T-cell (primary cell): Measurements from ENCODE around the gene B4GALT1. TPM values are rescaled to one million over a fixed set of nuclear protein-coding genes. Genes with fewer than 3 reads are reported as not detected.

Source experiments
- ATAC-seq, 4 experiments: fragments of 200-7000 bp in 3 of 4; fragments of 150-1000 bp in 1 of 4; cut with Tn5 transposase; replicated peaks in 1 of 4; 1 replicate in 3 of 4; 2 replicates in 1 of 4; pipeline ENCODE4 v1.10.0; 2021; ENCODE audit warnings: moderate library complexity in 3 of 4, mild to moderate bottlenecking in 2 of 4, moderate number of reproducible peaks in 1 of 4
- CTCF ChIA-PET, 2 donors: fragments of 300-600 bp; sonication (Branson Sonifier 250); formaldehyde crosslinking; loops; one replicate each; lab custom pipeline; 2022; ENCODE audit warnings: antibody characterized with exemption in 2 of 2; lab: Charles Lee
- POLR2A ChIA-PET, 2 donors: fragments of 300-600 bp; sonication (Branson Sonifier 250); formaldehyde crosslinking; loops; one replicate each; lab custom pipeline; 2022; ENCODE audit warnings: antibody characterized with exemption in 2 of 2; lab: Charles Lee
- DNase-seq, 35 experiments: peaks; one replicate each; pipeline versions ENCODE4 v3.0.0 to v3.0.0-alpha.2; 2013 to 2023
- H3K27ac ChIP-seq: one replicate; pipeline ENCODE4 v1.5.1; 2013; ENCODE audit warnings: low read length
- H3K27me3 ChIP-seq, 2 experiments: replicated peaks in 1 of 2; 1 replicate in 1 of 2; 2 replicates in 1 of 2; pipeline versions ENCODE4 v1.6.1 to v1.7.0; 2013; ENCODE audit warnings: low read length in 1 of 2, mixed read lengths in 1 of 2; ENCODE audit not compliant: control insufficient read depth in 2 of 2, insufficient read depth in 2 of 2; ENCODE audit errors: extremely low read depth in 1 of 2
- H3K36me3 ChIP-seq, 2 donors: 1 replicate in 1 of 2; 2 replicates in 1 of 2; pipeline versions ENCODE4 v1.6.1 to v1.7.0; 2013; ENCODE audit warnings: low read length in 1 of 2; ENCODE audit not compliant: control insufficient read depth in 2 of 2, insufficient read depth in 1 of 2; ENCODE audit errors: extremely low read depth in 1 of 2
- H3K4me1 ChIP-seq, 2 experiments: 1 replicate in 1 of 2; 2 replicates in 1 of 2; pipeline versions ENCODE4 v1.6.1 to v1.7.0; 2013; ENCODE audit warnings: low read length in 2 of 2, mixed read lengths in 1 of 2; ENCODE audit not compliant: insufficient read depth in 2 of 2, control insufficient read depth in 1 of 2; ENCODE audit errors: extremely low read depth in 1 of 2
- H3K4me3 ChIP-seq, 2 donors: 1 replicate in 1 of 2; 2 replicates in 1 of 2; pipeline versions ENCODE4 v1.5.1 to v1.7.0; 2013; ENCODE audit warnings: mild to moderate bottlenecking in 2 of 2, low read length in 1 of 2, moderate library complexity in 1 of 2; ENCODE audit not compliant: control insufficient read depth in 1 of 2; ENCODE audit errors: extremely low read depth in 1 of 2
- H3K9me3 ChIP-seq: 2 replicates; pipeline ENCODE4 v1.7.0; 2013
- H3K27ac Mint-ChIP-seq, 2 donors: one replicate each; pipeline ENCODE4 v1.8.0; 2020 to 2021; ENCODE audit warnings: mild to moderate bottlenecking in 2 of 2, mixed read lengths in 2 of 2
- H3K27me3 Mint-ChIP-seq, 2 donors: one replicate each; pipeline ENCODE4 v1.8.0; 2021 to 2022; ENCODE audit warnings: mixed read lengths in 2 of 2
- H3K36me3 Mint-ChIP-seq: one replicate; pipeline ENCODE4 v1.8.0; 2021; ENCODE audit warnings: mixed read lengths
- H3K4me1 Mint-ChIP-seq, 3 donors: one replicate each; pipeline ENCODE4 v1.8.0; 2020 to 2022; ENCODE audit warnings: mixed read lengths in 3 of 3, mild to moderate bottlenecking in 1 of 3
- H3K4me3 Mint-ChIP-seq, 3 donors: one replicate each; pipeline ENCODE4 v1.8.0; 2020 to 2022; ENCODE audit warnings: mild to moderate bottlenecking in 3 of 3, mixed read lengths in 3 of 3, moderate library complexity in 3 of 3
- H3K9me3 Mint-ChIP-seq, 3 donors: one replicate each; pipeline ENCODE4 v1.8.0; 2020 to 2022; ENCODE audit warnings: mixed read lengths in 3 of 3
- WGBS: methylation state at CpG from one replicate; pipeline ENCODE4 v1.1.5; 2013; ENCODE audit warnings: missing lambda C conversion rate; ENCODE audit not compliant: insufficient coverage; 5-methylcytosine and 5-hydroxymethylcytosine counted together
- total RNA-seq, 35 experiments: library from RNA in 6 of 35; stranded (reverse) in 6 of 35; fragments of 120-200 nt in 1 of 35; gene quantifications; one replicate each; pipeline versions ENCODE4 v1.2.1 to v1.2.4 and lab custom pipeline; 2013 to 2026

Gene B4GALT1
- total RNA-seq, 5 donors from 2014 or later (not counting 1 experiment from before 2014, with no cell fraction given), result 33.2 to 85.3 (median 44.1) TPM

GRCh38 chr9:33129886-33130881 is 37.0 kb downstream of the B4GALT1 start:
- ChIA-PET CTCF (interaction anchor here in 1 of 2 donors (0.6 kb wide), 2 partner anchors 8 to 23 kb away, joined by 3 to 5 read pairs; no protein-coding TSS in a partner anchor), POLR2A (interaction anchor here in 1 of 2 donors (0.6 to 1.3 kb wide), 2 partner anchors 12 to 123 kb away, joined by 3 to 4 read pairs; no protein-coding TSS in a partner anchor)
- Mint-ChIP-seq H3K27ac (peak overlapping the region; percentile 52 to 90), H3K36me3 (peaks cover 65% of the 10 kb centered on the region), H3K9me3 (no peaks in the 10 kb centered on the region), H3K27me3 (no peaks in the 10 kb centered on the region), H3K4me1 (peaks cover 30 to 65% (median 46%) of the 10 kb centered on the region in 3 donors), H3K4me3 (peak overlapping the region in 1 of 3 donors; percentile 22)
- Histone ChIP-seq H3K4me3 (no peak overlapping the region), H3K4me1 (peaks cover 0 to 47% of the 10 kb centered on the region in 2 experiments), H3K9me3 (no peaks in the 10 kb centered on the region), H3K36me3 (peaks cover 13 to 86% of the 10 kb centered on the region in 2 donors), H3K27ac (peak overlapping the region; percentile 69), H3K27me3 (no peaks in the 10 kb centered on the region)
- 84% methylated on average over 6 of the region's 14 CpGs for WGBS
- DNase-seq (peak in 1 of 35 experiments; percentile 42), ATAC-seq (peak in 2 of 4 experiments; percentile 48 to 65)

DNA sequence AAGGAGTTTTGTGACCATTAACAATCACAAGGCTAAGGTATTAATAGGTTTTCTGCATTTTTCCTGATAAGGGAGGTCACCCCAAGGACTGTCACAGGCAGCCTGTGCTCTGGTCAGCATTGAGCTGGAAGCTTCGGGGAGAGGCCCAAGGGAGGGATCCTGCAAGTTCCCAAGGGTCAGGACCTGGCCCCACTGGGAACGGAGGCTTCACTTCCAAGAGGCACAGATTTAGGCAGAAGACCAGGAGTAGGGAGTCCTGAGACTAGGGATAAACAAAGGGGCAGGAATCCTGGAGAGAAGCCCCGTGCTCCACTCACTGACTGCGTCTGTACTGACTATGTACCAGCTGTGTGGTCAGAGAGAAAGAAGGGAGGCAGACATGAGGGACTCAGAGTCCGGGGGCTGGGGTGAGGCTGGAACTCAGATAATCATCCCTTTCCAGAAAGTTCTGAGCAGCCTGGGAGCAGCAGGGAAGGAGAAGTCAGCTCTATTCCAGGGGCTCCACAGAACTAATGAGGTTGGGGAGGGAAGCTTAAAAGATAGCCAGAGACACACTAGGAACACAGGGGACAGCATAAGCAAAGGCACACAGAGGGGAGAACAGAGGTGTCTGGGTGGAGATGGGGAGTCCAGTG is 37.8 kb downstream of the B4GALT1 start:
- no peaks in the 10 kb centered on the region for H3K27me3 ChIP-seq
- H3K4me1 ChIP-seq, result peaks cover 0 to 42% of the 10 kb centered on the region in 2 experiments
- 100% methylated on average over 4 of the region's 5 CpGs for WGBS
- no peaks in the 10 kb centered on the region for H3K27me3 Mint-ChIP-seq
- no peaks in the 10 kb centered on the region for H3K9me3 Mint-ChIP-seq
- H3K4me1 Mint-ChIP-seq, result peaks cover 29 to 68% (median 49%) of the 10 kb centered on the region in 3 donors
- CTCF ChIA-PET, result interaction anchor here in 1 of 2 donors (0.6 kb wide), 2 partner anchors 9 to 22 kb away, joined by 3 to 5 read pairs; no protein-coding TSS in a partner anchor
- no peak for DNase-seq
- peaks cover 13 to 86% of the 10 kb centered on the region in 2 donors for H3K36me3 ChIP-seq
- no peak for ATAC-seq
- H3K4me3 Mint-ChIP-seq, result no peak overlapping the region
- no peak overlapping the region for H3K4me3 ChIP-seq
- H3K27ac Mint-ChIP-seq, result peak overlapping the region in 1 of 2 donors; percentile 32
- peaks cover 67% of the 10 kb centered on the region for H3K36me3 Mint-ChIP-seq
- H3K27ac ChIP-seq, result no peak overlapping the region
- H3K9me3 ChIP-seq, result no peaks in the 10 kb centered on the region
- POLR2A ChIA-PET, result interaction anchor here in 1 of 2 donors (0.6 kb wide), 1 partner anchor 20 kb away, joined by 3 read pairs; no protein-coding TSS in a partner anchor

DNA sequence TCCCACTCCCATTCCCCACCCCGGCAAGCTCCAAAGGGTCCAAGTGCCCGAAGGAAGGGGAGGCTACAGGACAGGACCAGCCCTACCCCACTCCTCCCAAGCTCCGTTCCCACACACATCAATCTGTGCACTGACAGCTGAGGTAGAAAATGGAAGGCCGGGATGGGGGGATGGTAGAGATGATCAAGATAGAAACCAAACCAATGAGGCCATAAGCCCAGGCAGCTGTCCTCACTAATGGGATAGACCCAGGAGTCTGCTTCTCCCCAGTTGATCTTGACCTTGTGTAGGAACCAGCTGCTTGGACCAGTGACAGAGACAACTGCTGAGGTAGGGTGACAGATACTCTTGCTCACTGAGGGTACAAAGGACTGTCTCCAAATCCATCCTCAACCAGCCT is 38.6 kb downstream of the B4GALT1 start:
- ChIA-PET CTCF (no interaction called here), POLR2A (interaction anchor here in 1 of 2 donors (0.6 kb wide), 1 partner anchor 20 kb away, joined by 3 read pairs; no protein-coding TSS in a partner anchor)
- H3K4me3 Mint-ChIP-seq, result no peak overlapping the region
- peaks cover 69% of the 10 kb centered on the region for H3K36me3 Mint-ChIP-seq
- peaks cover 0 to 37% of the 10 kb centered on the region in 2 experiments for H3K4me1 ChIP-seq
- H3K27me3 ChIP-seq, result no peaks in the 10 kb centered on the region
- H3K27ac Mint-ChIP-seq, result peak overlapping the region in 1 of 2 donors; percentile 64
- no peaks in the 10 kb centered on the region for H3K27me3 Mint-ChIP-seq
- no peak overlapping the region for H3K4me3 ChIP-seq
- WGBS, result no CpG with 5 or more reads among the region's 4 CpGs
- no peak overlapping the region for H3K27ac ChIP-seq
- H3K9me3 Mint-ChIP-seq, result no peaks in the 10 kb centered on the region
- H3K9me3 ChIP-seq, result no peaks in the 10 kb centered on the region
- peaks cover 34 to 73% (median 52%) of the 10 kb centered on the region in 3 donors for H3K4me1 Mint-ChIP-seq
- peaks cover 11 to 86% of the 10 kb centered on the region in 2 donors for H3K36me3 ChIP-seq
- DNase-seq (no peak), ATAC-seq (no peak)

DNA sequence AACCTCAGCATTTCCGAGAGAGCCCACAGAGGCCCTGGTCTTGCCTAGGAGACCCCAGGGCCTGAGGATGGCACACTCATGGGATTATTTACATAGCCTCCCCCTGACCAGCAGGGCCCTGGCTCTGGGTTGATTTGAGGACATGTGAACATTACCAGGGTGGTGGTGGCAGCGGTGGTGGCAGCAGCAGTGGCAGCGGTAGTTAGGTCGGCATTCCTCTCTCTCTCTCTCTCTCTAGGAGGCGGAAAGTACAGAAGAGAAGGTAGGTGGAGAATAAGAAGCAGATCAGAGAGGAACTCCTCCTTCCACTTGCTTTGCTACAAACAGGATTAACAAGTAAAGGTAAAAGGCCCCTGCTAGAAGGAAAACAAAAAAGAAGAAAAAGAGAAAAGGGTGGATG is 39.3 kb downstream of the B4GALT1 start:
- Mint-ChIP-seq H3K4me1 (peaks cover 38 to 73% (median 52%) of the 10 kb centered on the region in 3 donors), H3K9me3 (no peaks in the 10 kb centered on the region), H3K4me3 (no peak overlapping the region), H3K27ac (peak overlapping the region; percentile 64 to 73), H3K27me3 (no peaks in the 10 kb centered on the region), H3K36me3 (peaks cover 69% of the 10 kb centered on the region)
- DNase-seq (no peak), ATAC-seq (no peak)
- H3K9me3 ChIP-seq, result no peaks in the 10 kb centered on the region
- H3K4me3 ChIP-seq, result no peak overlapping the region
- CTCF ChIA-PET, result interaction anchor here in 1 of 2 donors (0.6 kb wide), 2 partner anchors 9 to 126 kb away, joined by 3 to 5 read pairs; no protein-coding TSS in a partner anchor
- no peak overlapping the region for H3K27ac ChIP-seq
- POLR2A ChIA-PET, result no interaction called here
- peaks cover 6 to 82% of the 10 kb centered on the region in 2 donors for H3K36me3 ChIP-seq
- H3K27me3 ChIP-seq, result no peaks in the 10 kb centered on the region
- 100% methylated on average over 1 of the region's 5 CpGs for WGBS
- H3K4me1 ChIP-seq, result peaks cover 0 to 37% of the 10 kb centered on the region in 2 experiments

GRCh38 chr9:33125871-33126823 is 41.0 kb downstream of the B4GALT1 start:
- CTCF ChIA-PET, result interaction anchor here in 1 of 2 donors (0.6 to 1.0 kb wide), 2 partner anchors 42 to 125 kb away, joined by 3 to 4 read pairs; no protein-coding TSS in a partner anchor
- Mint-ChIP-seq H3K27me3 (no peaks in the 10 kb centered on the region), H3K36me3 (peaks cover 63% of the 10 kb centered on the region), H3K4me3 (no peak overlapping the region), H3K4me1 (peaks cover 36 to 69% (median 49%) of the 10 kb centered on the region in 3 donors), H3K9me3 (no peaks in the 10 kb centered on the region), H3K27ac (peak overlapping the region in 1 of 2 donors; percentile 47)
- H3K36me3 ChIP-seq, result peaks cover 6 to 75% of the 10 kb centered on the region in 2 donors
- DNase-seq (peak in 1 of 35 experiments; percentile 24), ATAC-seq (no peak)
- H3K27ac ChIP-seq, result peak overlapping the region; percentile 16
- H3K4me3 ChIP-seq, result no peak overlapping the region
- H3K27me3 ChIP-seq, result no peaks in the 10 kb centered on the region
- H3K9me3 ChIP-seq, result no peaks in the 10 kb centered on the region
- H3K4me1 ChIP-seq, result peaks cover 0 to 45% of the 10 kb centered on the region in 2 experiments
- POLR2A ChIA-PET, result interaction anchor here in 1 of 2 donors (0.6 kb wide), 1 partner anchor 188 kb away, joined by 6 read pairs; no protein-coding TSS in a partner anchor
- 87% methylated on average over 6 of the region's 8 CpGs for WGBS
